ENCODE measurements around the gene ST7L. TPM values are rescaled to one million over a fixed set of nuclear protein-coding genes. Genes with fewer than 3 reads are reported as not detected.

ST7L gene
- total and polyA plus RNA-seq, 9 of the 15 experiments (the other 6 are each of a cell fraction or from before 2014, with no cell fraction given) = 9.0 to 32.5 (median 26.6) TPM

GRCh38 chr1:112618721-112619517 is at the start of gene ST7L (continued):
- TF ChIP-seq CREB3 (tag; conservative IDR thresholded peaks at IDR 0.05; ENCODE audit: low read depth) (no peak), PTBP1 (IDR thresholded peaks at IDR 0.05; ENCODE audit: low read depth, low read length) (no peak), NFRKB (IDR thresholded peaks at IDR 0.05; ENCODE audit: low read depth) (peak; percentile 98), CREB1 (IDR thresholded peaks at IDR 0.05) (no peak), CREB1 (CRISPR knock-in tag; IDR thresholded peaks at IDR 0.05) (no peak), MEIS2 (IDR thresholded peaks at IDR 0.05; ENCODE audit: partially characterized antibody) (no peak), NR2C2 (CRISPR knock-in tag; IDR thresholded peaks at IDR 0.05) (no peak; the same call in 1 of the 2 replicates), NR2C2 (tag; IDR thresholded peaks at IDR 0.05) (peak; percentile 52; the same call in 1 of the 2 replicates), ZBTB2 (IDR thresholded peaks at IDR 0.05) (no peak), FIP1L1 (IDR thresholded peaks at IDR 0.05; ENCODE audit: low read depth, low read length, poor library complexity, severe bottlenecking) (no peak), GABPB2 (CRISPR knock-in tag; conservative IDR thresholded peaks at IDR 0.05) (no peak), NKRF (IDR thresholded peaks at IDR 0.05; ENCODE audit: borderline replicate concordance) (peak; percentile 22; the same call in 1 of the 2 replicates), NR1H2 (CRISPR knock-in tag; IDR thresholded peaks at IDR 0.05) (peak; percentile 54; the same call in 1 of the 2 replicates), SP2 (IDR thresholded peaks at IDR 0.05; ENCODE audit: extremely low read depth, low read depth, low read length, poor library complexity, severe bottlenecking) (no peak), MBD1 (CRISPR knock-in tag; IDR thresholded peaks at IDR 0.05) (no peak), PTRF (tag; IDR thresholded peaks at IDR 0.05) (no peak), CGGBP1 (CRISPR knock-in tag; IDR thresholded peaks at IDR 0.05) (no peak), LCOR (CRISPR knock-in tag; IDR thresholded peaks at IDR 0.05) (peak; percentile 54), DDX20 (tag; IDR thresholded peaks at IDR 0.05; ENCODE audit: low read depth) (no peak), SMAD1 (IDR thresholded peaks at IDR 0.05; ENCODE audit: low read depth, low read length, partially characterized antibody) (no peak), SMC3 (conservative IDR thresholded peaks at IDR 0.05; ENCODE audit: insufficient read depth, low read depth, low read length) (no peak), ZZZ3 (IDR thresholded peaks at IDR 0.05) (no peak)

Measured in K562 (cell line).